Hepatocyte (in vitro differentiated cells): ENCODE measurements around the gene OGFOD2. TPM values are rescaled to one million over a fixed set of nuclear protein-coding genes. Genes with fewer than 3 reads are reported as not detected.

Experiments used
- DNase-seq: peaks from one replicate; pipeline ENCODE4 v3.0.0-alpha.2; 2016; ENCODE audit warnings: low spot score
- H2AFZ ChIP-seq: fragments of 200-600 bp; sonication (generic); 2 replicates; pipeline ENCODE4 v1.6.0; 2016; ENCODE audit warnings: antibody characterized with exemption, mild to moderate bottlenecking
- H3K27ac ChIP-seq: fragments of 200-600 bp; sonication (generic); 2 replicates; pipeline ENCODE4 v1.5.1; 2016; ENCODE audit warnings: mild to moderate bottlenecking
- H3K27me3 ChIP-seq: fragments of 200-600 bp; sonication (generic); 2 replicates; pipeline ENCODE4 v1.6.1; 2016
- H3K36me3 ChIP-seq: fragments of 200-600 bp; sonication (generic); replicated peaks from 2 replicates; pipeline ENCODE4 v1.5.1; 2016; ENCODE audit warnings: low read depth; ENCODE audit not compliant: insufficient read depth
- H3K4me1 ChIP-seq: fragments of 200-600 bp; sonication (generic); 2 replicates; pipeline ENCODE4 v1.5.1; 2016; ENCODE audit warnings: mild to moderate bottlenecking, moderate library complexity; ENCODE audit not compliant: insufficient read depth
- H3K4me2 ChIP-seq: fragments of 200-600 bp; sonication (generic); 2 replicates; pipeline ENCODE4 v1.6.0; 2016
- H3K4me3 ChIP-seq: fragments of 200-600 bp; sonication (generic); 2 replicates; pipeline ENCODE4 v1.5.1; 2016; ENCODE audit warnings: mild to moderate bottlenecking
- H3K79me2 ChIP-seq: fragments of 200-600 bp; sonication (generic); 2 replicates; pipeline ENCODE4 v1.6.0; 2017; ENCODE audit warnings: mild to moderate bottlenecking
- H3K9me2 ChIP-seq: fragments of 200-600 bp; sonication (generic); replicated peaks from 2 replicates; pipeline ENCODE4 v1.6.0; 2017; ENCODE audit warnings: mild to moderate bottlenecking; ENCODE audit not compliant: insufficient read depth
- H3K9me3 ChIP-seq: fragments of 200-600 bp; sonication (generic); 2 replicates; pipeline ENCODE4 v1.5.1; 2016; ENCODE audit warnings: low read depth, mild to moderate bottlenecking
- H4K20me1 ChIP-seq: fragments of 200-600 bp; sonication (generic); 2 replicates; pipeline ENCODE4 v1.6.0; 2016; ENCODE audit warnings: mild to moderate bottlenecking; ENCODE audit not compliant: insufficient read depth, poor library complexity, severe bottlenecking
- EZH2 ChIP-seq: fragments of 200-600 bp; sonication (generic); IDR thresholded peaks from 2 replicates; pipeline ENCODE4 v1.6.1; 2016; ENCODE audit warnings: antibody characterized with exemption, mild to moderate bottlenecking, borderline replicate concordance
- EZH2phosphoT487 ChIP-seq: fragments of 200-600 bp; sonication (generic); IDR thresholded peaks from one replicate; pipeline ENCODE4 v1.6.1; 2018; ENCODE audit warnings: antibody characterized with exemption, mild to moderate bottlenecking, low read depth, moderate library complexity; ENCODE audit not compliant: unreplicated experiment, severe bottlenecking
- WGBS: methylation state at CpG from one replicate; pipeline ENCODE4 v1.1.6; 2016; ENCODE audit warnings: low lambda C conversion rate; ENCODE audit errors: missing lambda C conversion rate; 5-methylcytosine and 5-hydroxymethylcytosine counted together
- polyA plus RNA-seq: library from polyadenylated mRNA; unstranded; fragments of >200 nt; fragmentation: Nextera tagmentation; extraction: Ambion mirVana; gene quantifications from 2 replicates; pipeline ENCODE4 v1.2.1, GENCODE V29; 2016
- total RNA-seq: library from RNA; depleted of rRNA; stranded (reverse); fragments of >200 nt; gene quantifications from 2 replicates; pipeline ENCODE4 v1.2.3, GENCODE V29; 2014
- TF ChIP-seq, protein P1 (sequence below): fragments of 200-600 bp; sonication (generic); IDR thresholded peaks from 2 replicates; pipeline ENCODE4 v1.5.1; 2016; ENCODE audit warnings: antibody characterized with exemption, mild to moderate bottlenecking; ENCODE audit not compliant: poor library complexity

The OGFOD2 gene
- total and polyA plus RNA-seq, 2 experiments from 2014 or later: 11.4 to 26.5 TPM

- TF ChIP-seq, protein P1, sequence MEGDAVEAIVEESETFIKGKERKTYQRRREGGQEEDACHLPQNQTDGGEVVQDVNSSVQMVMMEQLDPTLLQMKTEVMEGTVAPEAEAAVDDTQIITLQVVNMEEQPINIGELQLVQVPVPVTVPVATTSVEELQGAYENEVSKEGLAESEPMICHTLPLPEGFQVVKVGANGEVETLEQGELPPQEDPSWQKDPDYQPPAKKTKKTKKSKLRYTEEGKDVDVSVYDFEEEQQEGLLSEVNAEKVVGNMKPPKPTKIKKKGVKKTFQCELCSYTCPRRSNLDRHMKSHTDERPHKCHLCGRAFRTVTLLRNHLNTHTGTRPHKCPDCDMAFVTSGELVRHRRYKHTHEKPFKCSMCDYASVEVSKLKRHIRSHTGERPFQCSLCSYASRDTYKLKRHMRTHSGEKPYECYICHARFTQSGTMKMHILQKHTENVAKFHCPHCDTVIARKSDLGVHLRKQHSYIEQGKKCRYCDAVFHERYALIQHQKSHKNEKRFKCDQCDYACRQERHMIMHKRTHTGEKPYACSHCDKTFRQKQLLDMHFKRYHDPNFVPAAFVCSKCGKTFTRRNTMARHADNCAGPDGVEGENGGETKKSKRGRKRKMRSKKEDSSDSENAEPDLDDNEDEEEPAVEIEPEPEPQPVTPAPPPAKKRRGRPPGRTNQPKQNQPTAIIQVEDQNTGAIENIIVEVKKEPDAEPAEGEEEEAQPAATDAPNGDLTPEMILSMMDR: no peak
- TF ChIP-seq EZH2phosphoT487 (no peak), EZH2 (no peak)
- H3K4me1 ChIP-seq: no peaks in the 10 kb centered on the region
Measured at GRCh38 chr12:122998316-122998715, 23.3 kb downstream of the OGFOD2 start.

DNA sequence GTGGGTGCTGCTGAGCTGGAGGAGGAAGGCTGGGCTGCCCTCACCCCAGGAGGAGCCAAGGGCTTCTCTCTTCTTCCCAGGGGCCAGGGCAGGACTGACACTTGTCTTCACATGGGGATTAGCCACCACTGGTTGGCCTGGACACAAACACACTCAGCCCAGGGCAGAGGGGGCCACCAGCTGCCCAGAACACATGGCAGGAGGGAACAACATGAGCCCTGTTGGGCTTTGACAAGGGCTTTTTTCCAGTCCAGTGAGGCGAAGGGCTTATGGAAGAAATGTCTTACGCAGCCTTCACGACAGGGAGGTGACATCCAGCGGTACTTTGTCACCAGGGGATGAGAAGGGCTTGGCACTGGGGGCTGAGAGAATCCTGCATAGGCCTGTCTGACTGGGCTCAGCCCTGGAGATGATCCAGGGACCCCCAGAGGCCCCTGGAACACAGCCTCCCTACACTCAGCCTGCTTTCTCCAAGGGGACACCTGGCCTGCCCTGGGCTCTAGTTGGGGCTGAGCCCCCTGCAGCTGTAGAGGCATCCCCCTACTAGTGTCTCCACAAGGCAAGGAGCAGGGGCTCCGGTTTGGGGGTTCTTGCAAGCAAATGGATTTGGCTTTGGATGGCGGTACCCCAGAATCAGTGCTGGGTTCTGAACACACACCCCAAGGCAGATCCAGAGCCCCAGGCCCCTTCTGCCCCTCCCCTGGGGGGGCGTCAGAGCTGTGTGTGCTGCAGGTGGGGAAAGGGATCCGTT, 24.3 kb downstream of the OGFOD2 start:
- H3K27me3 ChIP-seq: no peaks in the 10 kb centered on the region
- H2AFZ ChIP-seq: no peak overlapping the region
- no peaks in the 10 kb centered on the region for H3K9me3 ChIP-seq
- TF ChIP-seq EZH2phosphoT487 (no peak), EZH2 (no peak)
- TF ChIP-seq, protein P1: no peak
- no peak overlapping the region for H3K27ac ChIP-seq
- no peaks in the 10 kb centered on the region for H3K79me2 ChIP-seq
- no peak overlapping the region for H3K4me3 ChIP-seq
- no peaks in the 10 kb centered on the region for H3K36me3 ChIP-seq
- H3K9me2 ChIP-seq: no peaks in the 10 kb centered on the region
- no peak overlapping the region for H3K4me2 ChIP-seq
- no peaks in the 10 kb centered on the region for H4K20me1 ChIP-seq
- no peak for DNase-seq
- 90% methylated on average over 8 of the region's 8 CpGs for WGBS
- no peaks in the 10 kb centered on the region for H3K4me1 ChIP-seq

More at GRCh38 chr12:122998316-122998715, 23.3 kb downstream of the OGFOD2 start:
- DNase-seq: no peak
- Histone ChIP-seq H4K20me1 (no peaks in the 10 kb centered on the region), H3K4me3 (no peak overlapping the region), H3K9me2 (no peaks in the 10 kb centered on the region), H3K9me3 (no peaks in the 10 kb centered on the region), H3K79me2 (no peaks in the 10 kb centered on the region), H3K27ac (no peak overlapping the region), H3K36me3 (no peaks in the 10 kb centered on the region), H3K4me2 (no peak overlapping the region), H3K27me3 (no peaks in the 10 kb centered on the region), H2AFZ (no peak overlapping the region)
- WGBS: 98% methylated on average over 4 of the region's 4 CpGs

DNA sequence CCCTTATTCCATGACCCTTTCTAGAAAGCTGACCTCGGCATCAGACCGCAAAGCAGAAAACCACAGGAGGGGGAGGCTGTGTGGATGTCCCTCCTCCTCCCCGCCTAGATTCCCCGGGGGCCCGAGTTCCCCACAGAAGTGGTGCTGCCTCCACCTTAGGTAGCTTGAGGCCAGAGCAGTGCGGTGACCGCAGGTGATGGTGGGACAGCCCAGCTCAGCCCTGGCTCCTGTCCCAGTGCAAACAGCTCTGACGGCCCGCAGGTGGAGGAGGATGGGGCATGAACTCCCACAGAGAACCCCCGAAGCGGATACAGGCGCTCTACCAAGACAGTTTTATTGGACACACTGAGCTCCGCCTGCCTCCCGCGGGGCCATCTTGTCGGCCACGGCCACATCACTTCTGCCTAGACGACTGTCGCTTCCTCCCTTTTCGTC, 25.0 kb downstream of the OGFOD2 start:
- Histone ChIP-seq H3K4me1 (no peaks in the 10 kb centered on the region), H3K4me3 (no peak overlapping the region), H2AFZ (no peak overlapping the region), H3K9me2 (no peaks in the 10 kb centered on the region), H3K79me2 (no peaks in the 10 kb centered on the region), H3K27ac (no peak overlapping the region), H3K27me3 (no peaks in the 10 kb centered on the region), H3K36me3 (no peaks in the 10 kb centered on the region), H3K9me3 (no peaks in the 10 kb centered on the region), H3K4me2 (no peak overlapping the region), H4K20me1 (no peaks in the 10 kb centered on the region)
- TF ChIP-seq EZH2: no peak
- TF ChIP-seq, protein P1: no peak
- TF ChIP-seq EZH2phosphoT487: no peak
- WGBS: 79% methylated on average over 20 of the region's 20 CpGs
- no peak for DNase-seq
